Measurements from ENCODE around the gene CGNL1.

GRCh38 chr15:57516327-57517029 is 140.2 kb downstream of the CGNL1 start:
- TF ChIP-seq CTCF (IDR thresholded peaks at IDR 0.05; ENCODE audit: insufficient read depth, low read length) (no peak), REST (IDR thresholded peaks at IDR 0.05; ENCODE audit: insufficient replicate concordance, low read depth) (no peak)

Data from HL-60 (cell line).